ENCODE results near the gene MOV10L1. TPM values are rescaled to one million over a fixed set of nuclear protein-coding genes. Genes with fewer than 3 reads are reported as not detected.

MOV10L1 gene
- total and polyA plus RNA-seq, 9 of the 15 experiments (the other 6 are each of a cell fraction or from before 2014, with no cell fraction given) = 0.06 to 0.43 (median 0.15) TPM

GRCh38 chr22:50182176-50183081, 92.6 kb downstream of the MOV10L1 start:
- 77% methylated on average over 12 of the region's 31 CpGs for WGBS (ENCODE audit: insufficient coverage, low coverage, missing lambda C conversion rate)
- no peak overlapping the region for H3K4me3 ChIP-seq
- no peaks in the 10 kb centered on the region; the same call in 1 of the 2 replicates for H4K20me1 ChIP-seq (replicated peaks; ENCODE audit: control insufficient read depth, insufficient read depth, low read length)
- ChIA-PET POLR2A (no interaction called here), CTCF (ENCODE audit: low intra/inter-chr PET ratio) (no interaction called here)
- H2AFZ ChIP-seq (ENCODE audit: low read depth, low read length) = no peak overlapping the region
- FAIRE-seq (no peak), ATAC-seq (no peak), DNase-seq (ENCODE audit: extremely low read depth in 1 of 4, low spot score in 3 of 4) (no peak)
- in situ Hi-C loops (cut with MboI) (no loop called here), intact Hi-C loops (cut with micrococcal nuclease) (no loop called here)
- no peak overlapping the region for H3K27ac ChIP-seq (ENCODE audit: extremely low read depth, low read depth, low read length)
- no peaks in the 10 kb centered on the region for H3K27me3 ChIP-seq (ENCODE audit: control insufficient read depth in 2 of 2, insufficient read depth in 2 of 2, low read length in 2 of 2)
- H3K4me2 ChIP-seq (ENCODE audit: insufficient read depth, low read length) = no peak overlapping the region
- TF ChIP-seq E2F8 (IDR thresholded peaks at IDR 0.05; ENCODE audit: low read depth, partially characterized antibody) (no peak), POLR2G (IDR thresholded peaks at IDR 0.05; ENCODE audit: low read depth, low read length) (peak; percentile 39; the same call in 1 of the 2 replicates)
- H3K9me3 ChIP-seq (replicated peaks; ENCODE audit: control insufficient read depth, insufficient read depth, low read depth, low read length) = no peaks in the 10 kb centered on the region
- no TSS peak for BruUV-seq (replicated peaks)
- peak overlapping the region in 1 of 2 experiments; percentile 17; a peak in 1 of 4 replicates for H3K9ac ChIP-seq (ENCODE audit: insufficient read depth in 1 of 2, low read depth in 2 of 2, low read length in 2 of 2)
- peaks cover 7 to 65% of the 10 kb centered on the region in 2 experiments for H3K4me1 ChIP-seq (replicated peaks in 1 of 2; ENCODE audit: control insufficient read depth in 2 of 2, insufficient read depth in 2 of 2, low read length in 2 of 2)
- no peaks in the 10 kb centered on the region for H3K9me1 ChIP-seq (ENCODE audit: control insufficient read depth, insufficient read depth, low read length)
- H3K79me2 ChIP-seq (ENCODE audit: control insufficient read depth, insufficient read depth, low read length) = peaks cover 15% of the 10 kb centered on the region
- no peaks in the 10 kb centered on the region for H3K36me3 ChIP-seq (ENCODE audit: control insufficient read depth, insufficient read depth, low read length)

Measured in K562 (cell line).